GM18873 (cell line): Measurements from ENCODE around the gene PCDHA11.
"Not testable (repeated sequence)": the region's sequence is repeated elsewhere in the genome, so short reads cannot be mapped to it uniquely, and the experiment has no call there.

Experiments
- ATAC-seq: cut with Tn5 transposase; IDR thresholded peaks from one replicate; pipeline ENCODE4 v1.9.1; 2021; ENCODE audit warnings: mild to moderate bottlenecking, moderate library complexity, moderate number of reproducible peaks; ENCODE audit not compliant: unreplicated experiment, low FRiP score

The PCDHA11 gene, protein sequence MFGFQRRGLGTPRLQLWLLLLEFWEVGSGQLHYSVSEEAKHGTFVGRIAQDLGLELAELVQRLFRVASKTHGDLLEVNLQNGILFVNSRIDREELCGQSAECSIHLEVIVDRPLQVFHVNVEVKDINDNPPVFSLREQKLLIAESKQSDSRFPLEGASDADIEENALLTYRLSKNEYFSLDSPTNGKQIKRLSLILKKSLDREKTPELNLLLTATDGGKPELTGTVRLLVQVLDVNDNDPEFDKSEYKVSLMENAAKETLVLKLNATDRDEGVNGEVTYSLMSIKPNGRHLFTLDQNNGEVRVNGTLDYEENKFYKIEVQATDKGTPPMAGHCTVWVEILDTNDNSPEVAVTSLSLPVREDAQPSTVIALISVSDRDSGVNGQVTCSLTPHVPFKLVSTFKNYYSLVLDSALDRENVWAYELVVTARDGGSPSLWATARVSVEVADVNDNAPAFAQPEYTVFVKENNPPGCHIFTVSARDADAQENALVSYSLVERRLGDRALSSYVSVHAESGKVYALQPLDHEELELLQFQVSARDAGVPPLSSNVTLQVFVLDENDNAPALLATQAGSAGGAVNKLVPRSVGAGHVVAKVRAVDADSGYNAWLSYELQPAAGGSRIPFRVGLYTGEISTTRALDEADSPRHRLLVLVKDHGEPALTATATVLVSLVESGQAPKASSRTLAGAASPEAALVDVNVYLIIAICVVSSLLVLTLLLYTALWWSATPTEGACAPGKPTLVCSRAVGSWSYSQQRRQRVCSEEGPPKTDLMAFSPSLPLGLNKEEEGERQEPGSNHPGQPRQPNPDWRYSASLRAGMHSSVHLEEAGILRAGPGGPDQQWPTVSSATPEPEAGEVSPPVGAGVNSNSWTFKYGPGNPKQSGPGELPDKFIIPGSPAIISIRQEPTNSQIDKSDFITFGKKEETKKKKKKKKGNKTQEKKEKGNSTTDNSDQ

DNA sequence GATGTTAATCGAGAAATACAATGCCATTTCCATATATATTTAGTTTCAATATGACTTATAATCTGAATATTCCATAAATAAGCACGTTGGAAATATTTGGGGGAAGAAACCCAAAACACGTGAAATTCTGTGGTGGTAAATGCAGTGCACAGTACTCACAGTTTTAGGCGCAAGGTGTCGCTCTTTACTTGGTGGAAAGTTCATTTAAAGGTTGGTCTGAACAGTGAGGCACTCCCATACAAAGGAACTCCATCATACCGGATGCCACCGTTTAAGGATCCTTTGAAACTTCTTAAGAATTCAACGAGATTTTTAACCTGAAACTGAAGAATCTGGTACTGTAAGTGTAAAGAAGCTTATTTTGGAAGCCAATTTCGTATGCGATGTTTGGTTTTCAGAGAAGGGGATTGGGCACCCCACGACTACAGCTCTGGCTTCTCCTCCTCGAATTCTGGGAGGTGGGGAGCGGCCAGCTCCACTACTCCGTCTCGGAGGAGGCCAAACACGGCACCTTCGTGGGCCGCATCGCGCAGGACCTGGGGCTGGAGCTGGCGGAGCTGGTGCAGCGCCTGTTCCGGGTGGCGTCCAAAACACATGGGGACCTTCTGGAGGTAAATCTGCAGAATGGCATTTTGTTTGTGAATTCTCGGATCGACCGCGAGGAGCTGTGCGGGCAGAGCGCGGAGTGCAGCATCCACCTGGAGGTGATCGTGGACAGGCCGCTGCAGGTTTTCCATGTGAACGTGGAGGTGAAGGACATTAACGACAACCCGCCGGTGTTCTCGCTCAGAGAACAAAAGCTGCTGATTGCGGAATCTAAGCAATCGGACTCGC is at the start of gene PCDHA11:
PCDHA11 (plus strand) TSS at position 237 of the 834 bp plus-strand sequence; CDS start at position 384, 147 bp downstream.
- ATAC-seq, result no peak

GRCh38 chr5:140821375-140822280 is 47.1 kb upstream of the PCDHA11 start, which contains the start of gene PCDHA5:
Gene PCDHA5 (plus strand): TSS chr5:140821613.
- ATAC-seq, result no peak

DNA sequence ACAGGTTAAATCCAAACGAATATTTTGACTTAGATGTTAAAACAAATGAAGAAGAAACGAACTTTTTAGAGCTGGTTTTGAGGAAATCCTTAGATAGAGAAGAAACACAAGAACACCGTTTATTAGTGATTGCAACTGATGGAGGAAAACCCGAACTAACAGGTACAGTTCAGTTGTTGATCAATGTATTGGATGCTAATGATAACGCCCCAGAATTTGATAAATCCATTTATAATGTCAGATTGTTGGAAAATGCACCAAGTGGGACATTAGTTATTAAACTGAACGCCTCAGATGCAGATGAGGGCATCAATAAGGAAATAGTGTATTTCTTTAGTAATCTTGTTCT is 46.5 kb upstream of the PCDHA11 start:
- ATAC-seq, result no peak

DNA sequence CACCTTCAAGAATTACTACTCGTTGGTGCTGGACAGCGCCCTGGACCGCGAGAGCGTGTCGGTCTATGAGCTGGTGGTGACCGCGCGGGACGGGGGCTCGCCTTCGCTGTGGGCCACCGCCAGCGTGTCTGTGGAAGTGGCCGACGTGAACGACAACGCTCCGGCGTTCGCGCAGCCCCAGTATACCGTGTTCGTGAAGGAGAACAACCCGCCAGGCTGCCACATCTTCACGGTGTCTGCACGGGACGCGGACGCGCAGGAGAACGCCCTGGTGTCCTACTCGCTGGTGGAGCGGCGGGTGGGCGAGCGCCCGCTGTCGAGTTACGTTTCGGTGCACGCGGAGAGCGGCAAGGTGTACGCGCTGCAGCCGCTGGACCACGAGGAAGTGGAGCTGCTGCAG is 45.8 kb upstream of the PCDHA11 start:
- ATAC-seq, result not testable (repeated sequence)

GRCh38 chr5:140823475-140823874 is 45.3 kb upstream of the PCDHA11 start:
- no peak for ATAC-seq

DNA sequence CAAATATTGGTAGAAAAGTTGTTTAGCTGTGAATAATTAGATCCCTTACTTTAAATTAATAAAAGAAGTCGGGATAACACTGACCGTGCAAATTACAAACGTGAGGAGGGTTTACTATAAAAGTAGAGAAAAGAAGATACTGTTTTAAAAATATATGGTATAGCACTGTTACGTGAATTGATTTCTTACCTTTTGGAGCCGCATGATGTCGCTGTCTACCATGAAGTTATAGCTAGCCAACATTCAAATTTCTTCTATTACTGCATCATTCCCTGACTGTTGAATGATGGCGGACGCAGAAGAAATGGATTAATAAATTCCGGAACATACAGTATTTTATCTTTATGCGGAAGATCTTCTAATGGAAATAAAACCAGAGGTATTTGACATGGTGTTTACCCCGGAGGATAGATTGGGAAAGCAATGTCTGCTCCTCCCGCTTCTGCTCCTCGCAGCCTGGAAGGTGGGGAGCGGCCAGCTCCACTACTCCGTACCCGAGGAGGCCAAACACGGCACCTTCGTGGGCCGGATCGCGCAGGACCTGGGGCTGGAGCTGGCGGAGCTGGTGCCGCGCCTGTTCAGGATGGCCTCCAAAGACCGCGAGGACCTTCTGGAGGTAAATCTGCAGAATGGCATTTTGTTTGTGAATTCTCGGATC is 40.9 kb upstream of the PCDHA11 start, which contains the start of gene PCDHA6:
PCDHA6 (plus strand) TSS at position 257 of the 658 bp plus-strand sequence; CDS start at position 389, 132 bp downstream.
- ATAC-seq, result no peak

- ATAC-seq, result no peak
Observed at GRCh38 chr5:140828362-140828737, 40.4 kb upstream of the PCDHA11 start.

DNA sequence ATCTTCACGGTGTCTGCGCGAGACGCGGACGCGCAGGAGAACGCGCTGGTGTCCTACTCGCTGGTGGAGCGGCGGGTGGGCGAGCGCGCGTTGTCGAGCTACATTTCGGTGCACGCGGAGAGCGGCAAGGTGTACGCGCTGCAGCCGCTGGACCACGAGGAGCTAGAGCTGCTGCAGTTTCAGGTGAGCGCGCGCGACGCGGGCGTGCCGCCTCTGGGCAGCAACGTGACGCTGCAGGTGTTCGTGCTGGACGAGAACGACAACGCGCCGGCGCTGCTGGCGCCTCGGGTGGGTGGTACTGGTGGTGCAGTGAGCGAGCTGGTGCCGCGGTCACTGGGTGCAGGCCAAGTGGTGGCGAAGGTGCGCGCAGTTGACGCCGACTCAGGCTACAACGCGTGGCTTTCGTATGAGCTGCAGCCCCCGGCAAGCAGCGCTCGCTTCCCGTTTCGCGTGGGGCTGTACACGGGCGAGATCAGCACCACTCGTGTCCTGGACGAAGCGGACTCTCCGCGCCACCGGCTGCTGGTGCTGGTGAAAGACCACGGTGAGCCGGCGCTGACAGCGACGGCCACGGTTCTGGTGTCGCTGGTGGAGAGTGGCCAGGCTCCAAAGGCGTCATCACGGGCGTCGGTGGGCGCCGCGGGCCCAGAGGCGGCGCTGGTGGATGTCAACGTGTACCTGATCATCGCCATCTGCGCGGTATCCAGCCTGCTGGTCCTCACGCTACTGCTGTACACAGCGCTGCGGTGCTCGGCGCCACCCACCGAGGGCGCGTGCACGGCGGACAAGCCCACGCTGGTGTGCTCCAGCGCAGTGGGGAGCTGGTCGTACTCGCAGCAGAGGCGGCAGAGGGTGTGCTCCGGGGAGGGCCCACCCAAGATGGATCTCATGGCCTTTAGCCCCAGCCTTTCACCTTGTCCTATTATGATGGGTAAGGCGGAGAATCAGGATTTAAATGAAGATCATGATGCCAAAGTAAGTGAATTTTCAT is 39.0 kb upstream of the PCDHA11 start:
- not testable (repeated sequence) for ATAC-seq

DNA sequence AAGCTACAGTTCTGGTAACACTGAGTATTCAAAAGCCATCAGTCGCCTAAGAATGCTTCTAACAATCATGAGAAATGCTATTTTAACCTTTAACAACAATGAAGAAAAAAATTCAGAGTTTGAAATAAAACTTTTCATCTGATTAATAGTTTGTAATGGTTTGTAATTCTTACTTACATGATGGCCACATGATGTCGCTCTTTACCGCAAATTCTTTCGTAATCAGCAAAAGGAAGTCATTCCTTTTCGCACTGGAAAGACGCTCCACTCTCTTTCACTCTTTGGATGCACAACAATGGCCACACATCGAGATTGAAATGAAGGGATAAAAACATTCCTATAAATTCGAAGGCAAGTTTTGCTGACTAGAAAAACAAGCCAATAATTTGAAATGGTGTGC is 34.8 kb upstream of the PCDHA11 start, which contains the start of gene PCDHA7:
PCDHA7 (plus strand) TSS at position 277 of the 400 bp plus-strand sequence; CDS start at position 392, 115 bp downstream.
- ATAC-seq, result no peak

- ATAC-seq, result not testable (repeated sequence)
Observed at GRCh38 chr5:140834439-140835008, 34.2 kb upstream of the PCDHA11 start.

GRCh38 chr5:140835622-140836510 is 32.9 kb upstream of the PCDHA11 start:
- no peak for ATAC-seq

DNA sequence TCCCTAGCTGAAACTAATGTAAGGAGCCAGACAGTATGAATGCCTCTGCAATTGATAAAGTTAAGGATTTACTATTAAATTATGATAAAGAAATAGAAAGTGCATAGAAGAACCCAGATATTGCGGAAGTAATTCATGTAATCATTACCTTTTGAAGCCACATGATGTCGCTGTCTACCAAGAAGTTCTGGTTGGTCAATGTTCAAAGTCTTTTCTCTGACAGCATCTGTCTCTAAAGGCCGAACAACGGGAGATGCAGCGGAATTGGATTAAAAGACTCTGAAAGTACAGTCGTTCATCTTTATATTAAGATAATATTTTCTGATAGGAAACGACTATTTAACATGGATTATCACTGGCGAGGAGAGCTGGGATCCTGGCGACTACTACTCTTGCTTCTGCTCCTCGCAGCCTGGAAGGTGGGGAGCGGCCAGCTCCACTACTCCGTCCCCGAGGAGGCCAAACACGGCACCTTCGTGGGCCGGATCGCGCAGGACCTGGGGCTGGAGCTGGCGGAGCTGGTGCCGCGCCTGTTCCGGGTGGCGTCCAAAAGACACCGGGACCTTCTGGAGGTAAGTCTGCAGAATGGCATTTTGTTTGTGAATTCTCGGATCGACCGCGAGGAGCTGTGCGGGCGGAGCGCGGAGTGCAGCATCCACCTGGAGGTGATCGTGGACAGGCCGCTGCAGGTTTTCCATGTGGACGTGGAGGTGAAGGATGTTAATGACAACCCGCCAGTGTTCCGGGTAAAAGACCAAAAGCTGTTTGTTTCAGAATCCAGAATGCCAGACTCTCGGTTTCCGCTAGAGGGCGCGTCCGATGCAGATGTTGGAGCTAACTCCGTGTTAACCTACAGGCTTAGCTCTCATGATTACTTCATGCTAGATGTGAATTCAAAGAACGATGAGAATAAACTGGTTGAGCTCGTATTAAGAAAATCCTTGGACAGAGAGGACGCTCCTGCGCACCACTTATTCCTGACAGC is 27.5 kb upstream of the PCDHA11 start, which contains the start of gene PCDHA8:
PCDHA8 (plus strand) TSS at position 210 of the 985 bp plus-strand sequence; CDS start at position 345, 135 bp downstream.
- no peak for ATAC-seq

GRCh38 chr5:140842798-140843733 is 25.7 kb upstream of the PCDHA11 start:
- no peak for ATAC-seq
